CD4-positive, alpha-beta T cell treated with Interleukin-17A for 4 hours (primary cell): Measurements from ENCODE around the gene PRPF38B.

ENCODE experiments used
- DNase-seq: peaks from one replicate; pipeline ENCODE4 v3.0.0-alpha.2; 2020; ENCODE audit warnings: mixed read lengths

PRPF38B gene

GRCh38 chr1:108718927-108719655 lies 27.0 kb downstream of the PRPF38B start:
- no peak for DNase-seq

DNA sequence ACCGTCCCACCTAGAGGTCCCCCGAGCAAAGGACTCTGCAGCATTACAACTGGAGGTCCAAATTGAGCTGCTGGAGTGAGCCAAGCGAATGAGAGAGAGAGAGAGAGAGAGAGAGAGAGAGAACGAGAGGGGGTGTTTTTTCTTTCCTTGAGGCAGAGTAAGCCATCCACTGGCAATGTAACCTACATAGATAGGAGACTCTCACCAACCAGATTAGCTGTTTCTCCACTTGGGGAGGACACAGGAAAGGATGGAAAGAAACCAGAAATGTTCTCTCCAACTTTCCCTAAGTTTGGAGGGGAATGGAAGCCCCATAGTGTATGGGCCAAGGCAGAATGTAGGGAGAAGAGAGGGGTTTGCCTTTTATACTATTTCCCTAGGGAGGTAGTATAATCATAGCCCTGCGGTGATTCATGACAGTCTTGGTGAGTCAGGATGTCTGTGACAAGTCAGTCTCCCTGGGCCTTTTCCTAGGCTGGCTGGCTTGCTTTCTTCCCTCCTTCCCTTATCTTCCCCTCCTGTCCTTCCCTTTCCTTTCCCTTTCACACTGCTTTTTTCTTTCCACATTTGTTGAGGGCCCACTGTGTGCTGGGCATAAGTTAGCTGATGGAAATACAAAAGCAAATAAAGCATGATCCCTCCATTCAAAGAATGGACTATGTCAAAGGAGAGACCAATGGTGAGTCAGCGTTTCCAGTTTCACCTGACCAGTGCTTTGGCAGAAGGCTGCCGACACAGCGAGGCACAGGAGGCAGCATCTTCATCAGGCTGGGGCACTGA lies 27.7 kb downstream of the PRPF38B start:
- DNase-seq = no peak

- DNase-seq = no peak
Observed at GRCh38 chr1:108722292-108722691, 30.2 kb downstream of the PRPF38B start.

GRCh38 chr1:108725906-108726305 lies 33.8 kb downstream of the PRPF38B start:
- DNase-seq = no peak

DNA sequence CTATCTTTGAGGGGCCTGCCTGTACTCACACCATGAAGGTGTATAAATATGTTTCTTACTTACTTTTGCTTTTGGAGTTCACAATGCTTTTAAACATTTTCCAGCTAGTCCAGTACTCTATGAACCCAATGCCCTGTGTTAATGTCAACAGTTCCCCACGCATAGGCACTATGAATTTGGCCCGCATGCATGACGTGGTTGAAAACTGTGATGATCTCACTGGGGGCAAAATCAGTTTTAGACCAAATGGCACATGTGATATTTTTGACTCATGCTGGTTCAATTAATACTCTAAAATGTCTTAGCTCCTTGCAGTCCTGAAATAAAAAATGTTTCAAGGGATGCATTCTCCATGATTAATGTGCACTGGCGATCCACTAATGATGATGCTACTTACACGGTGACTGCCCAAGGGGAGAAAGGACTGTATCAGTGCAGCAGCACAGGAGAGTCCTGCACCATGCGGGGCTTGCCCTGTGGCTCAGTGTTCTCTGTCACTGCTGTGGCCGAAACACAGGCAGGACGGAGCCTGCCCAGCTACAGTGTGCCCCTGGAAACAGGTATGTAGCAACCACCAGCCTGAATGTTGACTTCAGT lies 36.3 kb downstream of the PRPF38B start:
- DNase-seq = no peak

DNA sequence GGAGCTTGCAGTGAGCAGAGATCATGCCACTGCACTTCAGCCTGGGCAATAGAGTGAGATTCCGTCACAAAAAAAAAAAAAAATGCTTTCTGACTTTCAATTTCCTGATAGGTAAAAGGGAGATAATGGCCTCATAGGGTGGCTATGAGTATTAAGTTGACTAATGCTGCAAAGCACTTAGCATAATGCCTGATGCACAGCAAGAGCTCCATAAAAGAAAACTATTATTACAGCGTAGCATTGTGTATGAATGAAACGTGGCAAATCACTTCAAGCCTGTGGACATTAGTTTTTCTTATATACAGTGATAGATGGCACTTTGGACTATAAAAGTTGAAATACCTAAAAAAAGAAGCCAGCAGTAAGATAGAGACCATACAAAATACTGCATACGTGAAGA lies 37.4 kb downstream of the PRPF38B start:
- DNase-seq = no peak

GRCh38 chr1:108732398-108732797 lies 40.3 kb downstream of the PRPF38B start:
- DNase-seq = no peak

DNA sequence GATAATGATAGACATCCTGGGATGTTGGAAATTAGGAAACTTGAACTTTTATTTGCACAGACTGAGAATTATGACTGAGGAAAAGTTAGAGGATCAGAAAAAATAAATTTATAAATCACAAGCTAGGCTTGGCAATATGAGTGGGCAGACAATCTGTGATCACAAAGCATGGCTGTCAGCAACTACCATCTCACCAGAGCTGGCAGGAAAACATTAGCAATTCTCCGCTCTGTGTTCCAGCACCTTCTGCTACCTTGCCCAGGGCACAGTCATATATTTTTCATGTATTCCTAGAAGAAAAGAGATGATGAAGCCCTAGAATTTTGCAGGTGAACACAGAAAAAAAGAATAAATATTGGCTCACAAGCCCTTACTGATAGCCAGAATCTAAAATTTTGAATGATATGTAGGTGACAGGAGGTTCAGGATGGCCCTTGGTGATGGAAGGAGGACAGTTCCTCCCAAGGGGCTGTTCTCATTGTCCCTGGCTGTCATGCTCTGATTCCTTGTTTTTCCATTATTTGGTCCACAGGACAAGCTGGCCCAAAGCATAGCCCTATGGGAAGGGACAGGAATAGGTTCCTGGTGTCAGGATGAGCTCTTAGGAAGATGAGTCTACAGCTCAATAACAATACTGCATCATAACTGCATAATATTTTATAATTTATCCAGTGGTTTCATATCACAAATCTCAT lies 42.2 kb downstream of the PRPF38B start:
- no peak for DNase-seq

GRCh38 chr1:108742253-108742652 lies 50.1 kb downstream of the PRPF38B start:
- no peak for DNase-seq

DNA sequence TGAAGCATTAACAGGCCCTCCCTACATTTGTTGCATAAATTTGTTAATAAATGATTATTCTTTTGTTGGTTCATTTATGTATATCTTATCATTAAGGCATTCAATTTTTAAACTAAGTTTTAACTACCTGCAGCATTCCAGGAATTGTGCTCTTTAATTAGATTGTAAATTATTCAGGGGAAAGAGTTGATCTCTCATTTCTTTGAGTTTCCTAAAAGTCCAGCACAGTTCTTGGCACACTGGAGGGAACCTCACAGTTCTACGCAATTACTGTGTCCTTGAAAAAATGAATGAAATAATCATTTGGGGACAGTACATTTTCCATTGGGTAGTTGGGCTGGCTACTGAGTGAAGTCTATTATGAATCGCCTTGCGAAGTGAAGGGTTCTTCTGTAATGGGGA lies 53.9 kb downstream of the PRPF38B start:
- no peak for DNase-seq

DNA sequence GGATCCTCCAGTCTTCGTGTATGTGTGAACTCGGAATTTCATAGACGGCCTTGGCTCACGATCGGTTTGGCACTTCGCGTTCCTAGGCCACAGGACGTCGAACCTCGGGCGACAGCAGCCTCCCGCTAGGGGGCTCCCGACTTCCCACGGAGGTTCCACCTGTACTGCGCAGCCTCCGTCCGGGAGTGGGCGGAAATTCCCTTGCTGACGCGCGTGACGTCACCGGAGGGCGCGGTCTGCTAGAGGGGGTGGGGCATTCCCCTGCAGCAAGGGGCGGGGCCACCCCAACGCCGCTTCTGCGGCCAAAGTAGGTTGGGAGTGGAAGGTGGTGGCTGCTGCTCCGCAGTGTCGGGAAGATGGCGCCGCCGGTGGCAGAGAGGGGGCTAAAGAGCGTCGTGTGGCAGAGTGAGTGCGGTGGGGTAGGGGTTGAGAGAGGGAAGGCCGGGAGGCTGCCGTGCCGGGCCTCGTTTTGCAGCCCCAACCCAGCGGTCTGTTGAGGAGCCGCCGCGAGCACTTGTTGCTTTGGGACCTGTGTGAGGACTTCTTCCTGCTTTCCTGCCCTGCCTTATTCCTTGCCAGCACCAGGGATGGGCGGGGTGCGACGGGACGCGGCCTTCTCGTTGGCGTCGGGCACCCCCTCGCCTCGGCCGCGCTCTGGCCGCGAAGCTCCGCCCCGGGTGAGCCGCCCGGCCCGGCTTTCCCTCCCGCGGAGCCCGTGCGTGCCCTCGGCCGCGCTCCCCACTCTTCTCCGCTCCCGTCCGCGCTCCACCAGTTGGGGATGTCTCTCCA lies 54.5 kb downstream of the PRPF38B start, which contains the start of gene STXBP3:
TSS of gene STXBP3 (plus strand) at position 293 of the 789 bp plus-strand sequence. CDS start at position 357, 64 bp downstream.
- peak; percentile 100 for DNase-seq

DNA sequence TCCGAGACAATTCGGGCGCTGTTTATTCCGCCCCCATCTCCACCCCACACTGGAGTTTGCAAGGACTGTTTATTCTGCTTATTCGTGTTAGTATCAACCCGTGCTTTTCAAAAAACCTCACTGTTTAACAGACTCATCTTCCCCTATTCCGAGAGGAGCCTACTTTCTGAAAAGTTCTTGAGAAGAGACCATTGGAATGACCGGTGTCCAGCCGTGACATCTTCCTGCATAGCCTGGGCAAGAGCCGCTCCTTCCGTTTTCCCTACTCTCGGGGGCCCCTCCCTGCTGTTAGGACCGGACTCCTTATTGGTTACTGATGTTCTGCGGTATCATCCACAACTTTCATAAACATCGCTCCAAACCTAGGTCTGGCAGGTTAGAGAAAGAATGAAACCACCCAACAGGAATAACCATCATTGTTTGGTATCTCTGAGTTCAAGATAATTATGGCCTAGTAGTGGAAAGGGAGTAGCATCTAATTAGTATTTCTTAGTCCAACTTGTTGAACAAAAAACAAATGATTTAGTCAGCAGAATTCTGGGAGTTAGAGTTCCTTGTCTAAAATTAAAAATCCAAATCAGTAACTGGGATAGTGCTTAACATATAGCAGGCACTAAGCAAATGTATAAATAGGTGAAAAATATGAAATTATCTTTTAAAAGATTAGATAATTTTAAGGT lies 55.2 kb downstream of the PRPF38B start:
- peak; percentile 43 for DNase-seq

DNA sequence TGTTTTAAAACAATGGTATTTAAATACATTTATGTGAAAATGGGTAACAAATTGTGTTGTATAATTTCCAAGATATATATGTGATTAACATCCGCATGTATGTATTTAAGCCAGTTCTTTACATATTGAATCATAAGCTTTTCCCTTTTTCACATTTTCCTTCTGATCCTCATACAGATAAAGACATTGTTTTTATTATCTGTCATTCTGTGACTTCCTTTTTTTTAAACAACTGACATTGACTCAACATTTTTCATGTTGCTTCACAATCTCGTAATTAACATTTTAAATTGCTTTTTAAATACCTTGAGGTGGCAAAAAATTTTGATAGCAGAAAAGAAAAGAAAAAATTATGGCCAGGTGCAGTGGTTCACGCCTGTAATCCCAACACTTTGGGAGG lies 55.8 kb downstream of the PRPF38B start:
- DNase-seq = no peak

GRCh38 chr1:108749081-108749480 lies 57.0 kb downstream of the PRPF38B start:
- no peak for DNase-seq

GRCh38 chr1:108750476-108751181 lies 58.5 kb downstream of the PRPF38B start:
- DNase-seq = no peak
